ENCODE measurements around the gene EHD2. TPM values are rescaled to one million over a fixed set of nuclear protein-coding genes. Genes with fewer than 3 reads are reported as not detected.
A peak's percentile ranks its signal among the peaks of the same experiment; 100 is the strongest.
"Not testable (repeated sequence)": the region's sequence is repeated elsewhere in the genome, so short reads cannot be mapped to it uniquely, and the experiment has no call there.

EHD2 gene
- total RNA-seq, 4 donors from 2014 or later, result 48.5 to 84.7 (median 70.5) TPM

DNA sequence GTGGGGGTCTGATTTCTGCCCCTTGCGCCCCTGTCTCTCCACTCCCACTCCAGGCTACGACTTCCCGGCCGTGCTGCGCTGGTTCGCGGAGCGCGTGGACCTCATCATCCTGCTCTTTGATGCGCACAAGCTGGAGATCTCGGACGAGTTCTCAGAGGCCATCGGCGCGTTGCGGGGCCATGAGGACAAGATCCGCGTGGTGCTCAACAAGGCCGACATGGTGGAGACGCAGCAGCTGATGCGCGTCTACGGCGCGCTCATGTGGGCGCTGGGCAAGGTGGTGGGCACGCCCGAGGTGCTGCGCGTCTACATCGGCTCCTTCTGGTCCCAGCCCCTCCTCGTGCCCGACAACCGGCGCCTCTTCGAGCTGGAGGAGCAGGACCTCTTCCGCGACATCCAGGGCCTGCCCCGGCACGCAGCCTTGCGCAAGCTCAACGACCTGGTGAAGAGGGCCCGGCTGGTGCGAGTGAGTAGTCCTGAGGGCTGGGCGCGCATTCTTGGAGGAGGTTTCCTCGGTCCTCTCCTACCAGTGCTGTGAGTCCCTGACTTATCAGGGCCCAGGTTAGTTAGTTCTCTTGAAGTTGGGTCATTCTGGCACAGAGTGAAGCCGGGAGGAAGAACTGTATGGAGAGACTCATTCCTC is 12.7 kb downstream of the EHD2 start:
- Histone ChIP-seq H3K4me1 (peaks cover 64% of the 10 kb centered on the region), H3K27ac (peak overlapping the region; percentile 55), H3K36me3 (peaks cover 7% of the 10 kb centered on the region), H3K27me3 (no peaks in the 10 kb centered on the region), H3K9me3 (no peaks in the 10 kb centered on the region), H3K4me3 (no peak overlapping the region)
- DNase-seq (ENCODE audit: low spot score in 2 of 2), result no peak
- 63% methylated on average over 42 of the region's 48 CpGs for WGBS
- TF ChIP-seq POLR2A (IDR thresholded peaks at IDR 0.05) (no peak), EP300 (IDR thresholded peaks at IDR 0.05) (no peak), POLR2AphosphoS5 (IDR thresholded peaks at IDR 0.05) (peak in 1 of 3 donors; percentile 63)
- TF ChIP-seq, protein P1, sequence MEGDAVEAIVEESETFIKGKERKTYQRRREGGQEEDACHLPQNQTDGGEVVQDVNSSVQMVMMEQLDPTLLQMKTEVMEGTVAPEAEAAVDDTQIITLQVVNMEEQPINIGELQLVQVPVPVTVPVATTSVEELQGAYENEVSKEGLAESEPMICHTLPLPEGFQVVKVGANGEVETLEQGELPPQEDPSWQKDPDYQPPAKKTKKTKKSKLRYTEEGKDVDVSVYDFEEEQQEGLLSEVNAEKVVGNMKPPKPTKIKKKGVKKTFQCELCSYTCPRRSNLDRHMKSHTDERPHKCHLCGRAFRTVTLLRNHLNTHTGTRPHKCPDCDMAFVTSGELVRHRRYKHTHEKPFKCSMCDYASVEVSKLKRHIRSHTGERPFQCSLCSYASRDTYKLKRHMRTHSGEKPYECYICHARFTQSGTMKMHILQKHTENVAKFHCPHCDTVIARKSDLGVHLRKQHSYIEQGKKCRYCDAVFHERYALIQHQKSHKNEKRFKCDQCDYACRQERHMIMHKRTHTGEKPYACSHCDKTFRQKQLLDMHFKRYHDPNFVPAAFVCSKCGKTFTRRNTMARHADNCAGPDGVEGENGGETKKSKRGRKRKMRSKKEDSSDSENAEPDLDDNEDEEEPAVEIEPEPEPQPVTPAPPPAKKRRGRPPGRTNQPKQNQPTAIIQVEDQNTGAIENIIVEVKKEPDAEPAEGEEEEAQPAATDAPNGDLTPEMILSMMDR (IDR thresholded peaks at IDR 0.05), result no peak

DNA sequence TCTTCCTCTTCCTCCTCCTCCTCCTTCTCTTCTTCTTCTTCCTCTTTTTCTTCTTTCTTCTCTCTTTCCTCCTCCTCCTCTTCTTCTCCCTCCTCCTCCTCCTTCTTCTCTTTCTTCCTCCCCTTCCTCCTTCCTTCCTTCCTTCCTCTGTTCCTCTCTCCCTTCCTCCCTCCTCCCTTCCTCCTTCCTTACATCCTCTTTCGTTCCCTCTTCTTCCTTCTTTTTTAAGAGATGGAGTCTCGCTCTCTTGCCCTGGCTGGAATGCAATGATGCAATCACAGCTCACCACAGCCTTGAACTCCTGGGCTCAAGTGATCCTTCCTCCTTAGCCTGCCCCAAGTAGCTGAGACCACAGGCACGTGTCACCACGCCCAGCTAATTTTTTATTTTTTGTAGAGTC is 13.2 kb downstream of the EHD2 start:
- no peak for DNase-seq (ENCODE audit: low spot score in 2 of 2)
- Histone ChIP-seq H3K27ac (peak overlapping the region; percentile 55), H3K9me3 (no peaks in the 10 kb centered on the region), H3K27me3 (no peaks in the 10 kb centered on the region), H3K4me3 (no peak overlapping the region), H3K36me3 (peaks cover 10% of the 10 kb centered on the region), H3K4me1 (peaks cover 58% of the 10 kb centered on the region)
- TF ChIP-seq EP300 (IDR thresholded peaks at IDR 0.05) (no peak), POLR2AphosphoS5 (IDR thresholded peaks at IDR 0.05) (no peak), POLR2A (IDR thresholded peaks at IDR 0.05) (no peak)
- TF ChIP-seq, protein P1 (IDR thresholded peaks at IDR 0.05), result no peak
- 57% methylated on average over 4 of the region's 4 CpGs for WGBS

DNA sequence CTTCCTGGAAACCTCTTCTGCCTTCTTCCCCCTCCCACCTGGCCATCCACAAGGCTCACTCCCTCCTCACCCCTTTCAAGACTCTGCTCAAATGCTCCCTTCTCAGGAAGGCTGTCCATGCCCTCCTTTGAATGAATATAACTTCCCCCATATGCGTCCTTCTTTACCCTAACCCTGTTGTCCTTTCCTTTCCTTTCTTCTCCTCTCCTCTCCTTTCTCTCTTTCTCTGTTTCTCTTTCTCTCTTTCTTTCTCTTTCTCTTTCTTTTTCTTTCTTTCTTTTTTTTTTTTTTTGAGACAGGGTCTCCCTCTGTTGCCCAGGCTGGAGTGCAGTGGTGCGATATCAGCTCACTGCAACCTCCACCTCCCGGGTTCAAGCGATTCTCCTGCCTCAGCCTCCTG is 15.1 kb downstream of the EHD2 start:
- not testable (repeated sequence) for H3K27ac ChIP-seq; H3K27me3 ChIP-seq; H3K9me3 ChIP-seq; H3K4me3 ChIP-seq; DNase-seq (ENCODE audit: low spot score in 2 of 2)
- H3K36me3 ChIP-seq, result peaks cover 14% of the 10 kb centered on the region
- H3K4me1 ChIP-seq, result peaks cover 51% of the 10 kb centered on the region
- 94% methylated on average over 4 of the region's 4 CpGs for WGBS

DNA sequence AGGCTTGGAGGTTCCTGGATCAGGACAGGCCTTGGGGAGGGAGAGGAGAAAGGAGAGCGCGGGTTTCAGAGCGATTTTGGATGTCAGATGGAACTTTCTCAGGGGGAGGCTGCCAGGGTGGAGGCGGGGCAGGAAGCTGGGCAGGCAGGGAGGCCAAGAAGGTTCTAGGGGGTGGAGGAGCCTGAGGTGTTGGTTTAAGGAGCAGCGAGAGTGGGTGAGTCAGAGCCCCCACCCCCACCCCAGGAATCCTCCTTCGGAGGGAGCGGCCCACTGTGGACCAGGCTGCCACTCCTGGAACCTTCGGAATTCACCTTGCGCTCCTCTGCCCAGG is 16.2 kb downstream of the EHD2 start:
- DNase-seq (ENCODE audit: low spot score in 2 of 2), result peak in 1 of 2 donors; percentile 82
- Histone ChIP-seq H3K36me3 (peaks cover 22% of the 10 kb centered on the region), H3K27ac (peak overlapping the region; percentile 83), H3K4me3 (peak overlapping the region; percentile 23), H3K4me1 (peaks cover 42% of the 10 kb centered on the region), H3K9me3 (no peaks in the 10 kb centered on the region), H3K27me3 (no peaks in the 10 kb centered on the region)
- WGBS, result 14% methylated on average over 9 of the region's 9 CpGs
- TF ChIP-seq POLR2AphosphoS5 (IDR thresholded peaks at IDR 0.05) (no peak), POLR2A (IDR thresholded peaks at IDR 0.05) (no peak), EP300 (IDR thresholded peaks at IDR 0.05) (no peak)
- TF ChIP-seq, protein P1 (IDR thresholded peaks at IDR 0.05), result no peak

DNA sequence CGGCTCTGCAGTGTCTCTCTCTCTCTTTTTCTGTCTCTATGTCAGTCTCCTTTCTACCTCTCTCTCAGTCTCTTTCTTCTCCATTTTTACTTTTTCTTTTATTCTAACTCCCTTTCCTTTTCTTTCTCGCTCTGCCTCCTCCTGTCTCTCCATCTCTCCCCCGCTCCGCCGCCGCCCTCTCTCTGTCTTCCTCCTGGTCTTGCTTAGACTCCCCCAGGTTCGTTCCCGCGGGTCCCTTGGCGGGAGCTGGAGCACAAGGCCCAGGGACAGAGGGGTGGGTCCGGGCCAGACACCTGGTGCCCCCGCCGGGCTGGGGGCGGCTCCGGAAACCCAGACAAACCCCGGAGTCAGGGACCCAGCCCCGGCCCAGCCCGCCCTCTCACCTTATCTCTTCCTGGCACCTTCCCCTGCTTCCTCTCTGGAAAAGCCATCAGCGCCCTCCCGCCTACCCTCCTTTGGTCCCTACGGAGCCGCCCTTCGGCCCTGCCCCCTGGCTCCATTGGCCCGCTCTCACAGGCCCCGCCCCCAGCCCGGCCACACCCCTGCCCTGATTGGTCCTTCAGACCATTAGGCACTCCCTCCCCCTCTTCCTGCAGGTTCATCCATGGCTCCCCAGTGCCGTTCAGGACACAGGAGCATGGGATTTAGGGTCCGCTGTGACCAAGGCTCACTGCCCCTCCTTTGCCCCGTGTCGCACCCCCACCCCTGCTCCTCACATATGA is 16.7 kb downstream of the EHD2 start:
- H3K9me3 ChIP-seq, result no peaks in the 10 kb centered on the region
- DNase-seq (ENCODE audit: low spot score in 2 of 2), result peak in 1 of 2 donors; percentile 90
- no peaks in the 10 kb centered on the region for H3K27me3 ChIP-seq
- WGBS, result 28% methylated on average over 30 of the region's 30 CpGs
- peaks cover 40% of the 10 kb centered on the region for H3K4me1 ChIP-seq
- peak overlapping the region; percentile 23 for H3K4me3 ChIP-seq
- peak overlapping the region; percentile 83 for H3K27ac ChIP-seq
- peak in 1 of 3 donors; percentile 13 for TF ChIP-seq POLR2AphosphoS5 (IDR thresholded peaks at IDR 0.05)
- TF ChIP-seq, protein P1 (IDR thresholded peaks at IDR 0.05), result no peak
- peaks cover 27% of the 10 kb centered on the region for H3K36me3 ChIP-seq

Data from suprapubic skin (tissue), 4 donors.